GM18519 (cell line): ENCODE measurements around the gene IER2.
A peak's percentile ranks its signal among the peaks of the same experiment; 100 is the strongest.
"Not testable (repeated sequence)": the region's sequence is repeated elsewhere in the genome, so short reads cannot be mapped to it uniquely, and the experiment has no call there.

Experiments used
- ATAC-seq: cut with Tn5 transposase; IDR thresholded peaks from one replicate; pipeline ENCODE4 v1.9.1; 2021; ENCODE audit warnings: mild to moderate bottlenecking, moderate library complexity; ENCODE audit not compliant: unreplicated experiment, low FRiP score

The IER2 gene

DNA sequence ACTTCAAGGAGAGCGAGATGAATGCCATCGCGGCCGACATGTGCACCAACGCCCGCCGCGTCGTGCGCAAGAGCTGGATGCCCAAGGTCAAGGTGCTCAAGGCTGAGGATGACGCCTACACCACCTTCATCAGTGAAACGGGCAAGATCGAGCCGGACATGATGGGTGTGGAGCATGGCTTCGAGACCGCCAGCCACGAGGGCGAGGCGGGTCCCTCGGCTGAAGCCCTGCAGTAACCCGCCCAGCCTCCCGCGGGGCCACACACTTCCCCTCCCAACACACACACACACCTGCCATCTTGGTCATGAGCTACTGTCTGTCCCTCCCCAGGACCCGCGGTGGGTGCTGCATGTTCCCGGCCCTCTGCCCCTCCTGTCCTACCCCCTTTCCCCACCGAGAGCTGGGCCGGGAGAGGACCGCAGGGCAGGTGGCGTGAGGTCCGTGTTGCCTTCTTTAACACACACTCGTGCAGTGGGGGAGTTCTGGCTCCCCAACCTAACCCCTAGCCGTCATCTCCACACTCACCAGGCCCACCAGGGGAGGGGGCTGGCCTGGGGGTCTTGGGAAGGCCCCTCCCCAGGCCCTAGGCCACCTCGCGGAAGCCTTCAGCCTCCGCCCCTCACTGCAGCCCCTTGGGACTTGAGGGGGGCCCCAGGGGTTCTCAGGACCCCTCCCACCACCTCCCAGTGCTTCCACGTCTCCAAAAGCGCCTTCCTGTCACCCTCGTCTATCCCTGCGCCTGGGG, 11.9 kb upstream of the IER2 start:
- ATAC-seq, result no peak

GRCh38 chr19:13138916-13139198, 11.4 kb upstream of the IER2 start:
- no peak for ATAC-seq

DNA sequence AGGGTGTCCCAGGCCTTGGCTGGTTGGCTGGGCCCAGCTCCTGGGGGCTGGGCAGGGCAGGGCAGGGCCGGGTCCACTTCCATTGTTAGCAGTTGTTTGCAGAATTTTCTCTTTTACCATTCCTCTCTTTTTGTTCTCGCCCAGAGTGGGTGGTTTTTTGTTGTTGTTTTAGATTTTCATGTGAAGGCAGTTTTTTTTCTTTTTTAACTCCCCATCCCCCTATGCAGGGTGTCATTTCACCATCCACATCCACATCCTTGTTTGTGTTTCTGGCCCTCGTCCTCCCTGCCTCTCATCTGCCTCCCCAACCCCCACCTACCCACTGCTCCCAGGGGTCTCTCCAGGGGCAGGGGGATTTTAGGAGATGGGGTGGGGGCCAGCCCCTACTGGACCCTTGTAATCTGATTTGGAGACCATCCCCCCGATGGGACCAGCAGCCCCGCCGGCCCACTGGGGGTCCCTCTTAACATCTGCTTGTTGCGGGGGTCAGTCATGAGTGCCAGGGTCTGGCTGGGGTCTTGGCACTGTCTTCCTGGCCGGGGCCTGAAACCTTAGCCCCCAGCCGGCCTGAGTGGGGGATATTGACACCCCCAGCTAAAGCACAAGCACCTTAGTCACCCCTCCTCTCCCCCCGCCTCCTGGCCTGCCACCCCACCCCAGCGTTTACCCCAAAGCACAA, 10.4 kb upstream of the IER2 start:
- ATAC-seq, result no peak

DNA sequence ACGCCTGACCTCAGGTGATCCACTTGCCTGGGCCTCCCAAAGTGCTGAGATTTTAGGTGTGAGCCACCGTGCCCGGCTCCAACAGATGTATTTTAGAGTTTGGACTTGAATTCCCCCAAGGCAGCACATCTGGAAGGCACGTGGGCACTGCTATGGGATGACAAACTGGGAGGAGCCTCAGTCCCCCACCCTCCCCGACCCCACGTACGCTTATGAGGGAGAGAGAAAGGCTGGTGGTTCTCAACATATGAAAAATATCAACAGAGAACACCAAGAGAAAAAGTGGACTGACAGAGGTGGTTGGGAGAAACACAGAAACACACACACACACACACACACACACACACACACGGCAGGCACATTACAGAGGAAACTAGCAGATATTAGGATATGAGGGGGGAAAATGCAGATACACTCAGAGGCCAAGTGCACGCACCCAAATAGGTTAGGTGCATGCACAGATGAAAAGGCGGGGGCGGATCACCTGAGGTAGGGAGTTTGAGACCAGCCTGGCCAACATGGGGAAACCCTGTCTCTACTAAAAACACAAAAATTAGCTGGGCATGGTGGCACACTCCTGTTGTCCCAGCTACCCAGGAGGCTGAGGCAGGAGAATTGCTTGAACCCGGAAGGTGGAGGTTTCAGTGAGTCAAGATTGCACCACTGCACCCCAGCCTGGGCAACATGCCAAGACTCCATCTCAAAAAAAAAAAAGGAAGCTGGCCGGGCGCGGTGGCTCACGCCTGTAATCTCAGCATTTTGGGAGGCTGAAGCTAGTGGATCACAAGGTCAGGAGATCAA, 3.2 kb upstream of the IER2 start:
- ATAC-seq, result no peak

GRCh38 chr19:13149173-13149627, 1.0 kb upstream of the IER2 start:
- ATAC-seq, result not testable (repeated sequence)

- no peak for ATAC-seq
Measured at GRCh38 chr19:13149628-13150186, 504 bp upstream of the IER2 start.

DNA sequence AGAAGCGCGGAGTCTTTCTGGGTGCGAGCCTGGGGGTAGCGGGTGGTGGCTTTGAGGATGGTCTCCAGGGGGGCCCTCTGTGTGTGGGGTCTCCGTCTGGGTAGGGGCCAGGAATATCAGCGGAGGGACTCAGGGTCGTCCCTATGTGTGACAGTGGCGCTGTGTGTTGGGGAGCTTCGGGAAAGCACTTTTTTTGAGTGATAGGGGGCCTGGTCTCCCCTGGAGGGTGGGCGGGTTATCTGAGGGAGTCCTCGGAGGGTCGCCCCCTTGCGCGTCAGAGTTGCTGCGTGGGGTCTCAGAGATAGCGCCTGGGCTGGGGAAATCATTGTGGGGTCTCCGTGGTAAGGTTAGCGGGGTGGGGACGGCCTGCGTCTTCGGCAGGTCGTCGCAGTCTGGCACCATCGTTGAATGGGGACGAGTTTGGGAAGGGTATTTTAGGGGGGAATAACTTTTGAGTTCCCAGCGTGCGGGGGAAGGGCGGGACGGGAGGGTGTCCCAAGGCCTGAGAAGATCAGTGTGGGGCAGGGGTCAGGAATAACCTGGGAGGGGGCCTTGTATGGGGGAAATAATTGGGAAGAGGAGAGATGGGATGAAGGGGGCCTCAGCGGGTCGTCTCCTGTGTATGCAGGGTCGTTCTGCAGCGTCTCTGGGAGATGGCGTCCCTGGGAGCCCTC, 857 bp downstream of the IER2 start:
- ATAC-seq, result no peak

GRCh38 chr19:13151605-13152355, 1.6 kb downstream of the IER2 start:
- peak; percentile 25 for ATAC-seq

DNA sequence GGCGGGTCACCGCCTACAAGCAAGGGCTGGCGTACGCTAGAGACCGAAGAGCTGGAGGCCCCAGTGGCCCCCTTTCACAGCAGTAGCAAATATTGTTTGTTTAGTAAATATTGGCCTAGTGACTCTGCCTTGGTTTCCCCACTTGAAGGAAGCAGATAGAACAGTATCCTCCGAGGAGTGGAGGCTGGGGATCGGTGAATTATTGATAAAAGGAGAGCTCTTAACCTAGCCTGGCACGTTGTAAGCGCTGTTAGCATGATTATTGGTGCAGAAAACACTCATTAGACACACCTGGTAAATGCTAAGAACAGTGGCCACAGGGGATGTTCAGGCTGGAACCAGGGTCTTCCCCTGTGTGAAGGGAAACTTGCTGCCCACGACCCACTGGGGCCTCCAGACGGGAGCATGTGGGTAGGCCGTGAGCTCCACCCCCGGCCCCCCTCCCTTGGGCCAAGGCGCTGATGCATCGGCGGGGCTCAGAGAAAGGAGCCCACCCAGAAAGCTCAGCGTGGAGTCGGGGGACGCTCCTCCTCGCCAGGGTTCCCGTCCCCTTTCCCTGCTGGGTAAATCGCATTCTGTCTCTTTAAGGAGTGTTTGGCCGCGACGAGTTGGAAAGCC, 2.3 kb downstream of the IER2 start:
- ATAC-seq, result no peak

- peak; percentile 26 for ATAC-seq
Measured at GRCh38 chr19:13152974-13153568, 2.9 kb downstream of the IER2 start.

- no peak for ATAC-seq
Measured at GRCh38 chr19:13153569-13154240, 3.5 kb downstream of the IER2 start.

DNA sequence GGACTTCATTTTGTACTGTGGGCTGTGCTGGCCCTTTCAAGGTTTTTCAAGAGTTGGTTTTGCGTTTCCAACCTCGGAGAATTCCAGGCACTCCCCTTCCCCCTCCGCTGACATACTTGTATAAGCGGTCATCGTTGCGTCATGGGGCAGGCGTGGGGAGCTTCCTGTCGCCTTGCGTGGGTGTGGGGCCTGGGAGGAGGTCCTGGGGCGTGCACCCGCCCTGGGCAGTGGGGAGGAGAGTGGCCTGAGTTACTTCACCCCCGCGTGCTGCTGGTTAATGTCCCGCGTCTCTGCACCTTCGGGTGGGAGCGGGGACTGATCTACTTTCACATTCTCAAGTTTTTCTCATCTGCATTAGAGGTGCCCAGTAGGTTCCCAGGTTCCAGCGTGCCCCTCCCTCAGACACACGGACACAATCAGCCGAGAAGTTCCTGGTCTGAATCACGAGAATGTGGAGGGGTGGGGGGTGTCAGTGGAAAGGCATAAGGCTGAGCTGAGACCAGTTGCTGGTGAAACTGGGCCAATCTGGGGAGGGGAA, 4.1 kb downstream of the IER2 start:
- no peak for ATAC-seq

- no peak for ATAC-seq
Measured at GRCh38 chr19:13154911-13155471, 4.8 kb downstream of the IER2 start.

GRCh38 chr19:13155472-13156359, 5.5 kb downstream of the IER2 start:
- no peak for ATAC-seq

DNA sequence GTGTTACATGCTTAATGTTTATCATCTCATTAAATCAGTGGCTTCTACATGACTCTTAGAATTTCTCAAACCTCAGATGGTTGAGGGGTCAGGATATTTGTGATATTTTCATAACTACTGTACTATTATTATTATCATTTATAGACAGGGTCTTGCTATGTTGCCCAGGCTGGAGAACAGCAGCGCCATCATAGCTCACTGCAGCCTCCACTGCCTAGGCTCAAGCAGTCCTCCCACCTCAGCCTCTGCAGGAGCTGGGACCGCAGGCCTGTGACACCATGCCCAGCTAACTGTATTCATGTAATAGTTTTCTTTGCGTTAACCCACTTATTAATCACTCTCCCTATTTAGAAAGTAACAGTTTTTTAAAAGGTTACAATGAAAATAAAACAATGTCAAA, 9.5 kb downstream of the IER2 start:
- ATAC-seq, result no peak

GRCh38 chr19:13160557-13160956, 10.3 kb downstream of the IER2 start:
- ATAC-seq, result no peak
